HG03135 (cell line): Measurements from ENCODE around the gene TLCD1.

Source experiments
- ATAC-seq: cut with Tn5 transposase; IDR thresholded peaks from one replicate; pipeline ENCODE4 v1.9.1; 2021; ENCODE audit warnings: mild to moderate bottlenecking, moderate library complexity; ENCODE audit not compliant: unreplicated experiment

The TLCD1 gene

DNA sequence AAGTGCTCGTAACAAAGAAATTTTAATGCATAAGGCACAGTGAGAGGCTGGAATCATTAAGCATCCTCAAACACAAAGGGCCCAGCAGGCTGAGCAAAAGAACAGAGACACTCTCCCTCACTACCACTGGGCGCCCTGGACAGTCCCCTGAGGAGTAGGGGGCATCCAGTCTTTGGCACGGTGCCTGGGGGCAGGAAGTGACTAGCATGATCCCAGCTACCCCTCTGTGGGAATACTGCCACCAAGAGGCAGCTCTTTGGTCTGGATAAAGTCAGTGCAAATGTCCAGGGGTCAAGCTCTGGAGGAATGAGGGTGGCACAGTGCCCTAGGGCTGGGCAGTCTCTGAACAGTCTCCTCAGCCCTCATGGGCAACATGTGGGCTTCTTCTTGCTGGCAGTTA, 11.8 kb downstream of the TLCD1 start:
- no peak for ATAC-seq

DNA sequence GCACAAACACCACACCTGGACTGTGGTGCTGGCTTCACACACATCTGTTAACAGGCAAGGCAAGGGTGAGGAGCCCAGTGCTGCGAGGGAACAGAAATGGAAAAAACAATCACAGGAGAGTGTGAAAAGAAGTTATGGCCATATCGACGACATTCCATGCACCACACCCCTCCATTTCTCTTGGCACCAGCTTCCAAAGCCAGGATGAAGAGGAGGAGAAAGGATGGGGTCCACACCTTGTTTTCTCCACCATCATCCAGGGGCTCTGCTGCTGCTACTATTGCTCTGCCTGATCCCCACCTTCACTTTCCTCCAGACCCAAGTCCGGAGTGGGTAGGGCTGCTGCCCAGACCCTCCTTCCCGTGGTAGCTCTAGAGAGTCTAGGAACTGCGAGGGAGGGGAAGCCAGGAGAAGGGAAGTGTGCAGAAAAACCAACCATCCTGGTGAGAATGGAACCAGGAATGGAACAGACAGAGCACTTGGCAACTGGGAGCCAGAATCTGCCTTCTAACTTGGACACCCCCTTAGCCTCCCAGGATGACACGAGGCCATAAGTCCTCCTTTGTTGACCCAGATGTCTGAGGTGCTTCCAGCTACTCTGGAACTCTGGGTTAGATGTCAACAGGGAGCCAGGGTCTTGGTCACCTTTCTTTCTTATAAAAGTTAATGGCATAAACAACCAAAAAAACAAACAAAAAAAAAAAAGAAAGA, 13.2 kb downstream of the TLCD1 start:
- ATAC-seq: no peak

DNA sequence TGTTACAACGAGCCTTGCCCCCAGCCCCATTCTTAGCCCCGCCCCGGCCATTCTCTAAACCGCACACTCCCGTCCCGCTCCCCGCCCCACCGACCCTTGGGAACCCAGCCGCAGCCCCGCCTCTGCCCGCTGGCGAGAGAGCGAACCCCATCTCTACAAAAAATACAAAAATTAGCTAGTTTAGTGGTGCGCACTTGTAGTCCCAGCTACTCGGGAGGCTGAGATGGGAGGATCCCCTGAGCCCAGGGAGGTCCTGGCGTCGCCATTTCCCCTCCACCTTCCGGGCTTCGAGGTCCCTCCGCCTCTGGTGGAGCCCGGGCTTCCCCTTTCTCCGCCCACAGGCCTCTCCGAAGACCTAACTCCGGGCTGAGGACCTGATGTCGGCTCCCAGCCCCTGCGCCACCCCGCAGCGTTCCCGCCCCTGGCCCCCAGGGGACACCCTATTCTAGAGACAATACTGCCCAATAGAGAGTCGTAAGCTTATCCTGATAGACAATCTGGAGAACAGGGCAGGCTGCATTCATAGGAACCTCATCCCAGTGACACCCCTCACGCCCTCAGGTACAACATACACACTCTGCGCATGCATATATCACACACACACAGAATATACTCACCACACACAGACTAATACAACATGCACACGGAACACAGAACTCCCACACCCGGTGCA, 13.9 kb downstream of the TLCD1 start:
- ATAC-seq: no peak

DNA sequence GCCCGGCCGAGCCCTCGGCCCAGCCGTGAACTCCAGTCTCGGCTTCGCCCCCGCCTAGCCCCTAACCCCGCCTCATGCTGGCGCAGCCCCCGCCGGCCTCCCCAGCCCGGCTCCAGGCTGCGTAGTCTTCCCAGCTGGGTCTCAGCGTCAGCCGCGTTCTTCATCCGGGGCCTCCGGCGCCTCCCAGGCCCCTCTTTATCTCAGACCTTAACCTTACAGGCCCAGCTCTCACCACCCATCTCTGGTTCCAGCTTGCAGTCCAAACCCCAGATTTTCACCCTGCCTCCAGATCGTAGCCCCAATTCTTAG, 14.4 kb downstream of the TLCD1 start, which contains the start of gene PROCA1:
Gene PROCA1, minus strand, starts transcription at position 166 of the 309 bp plus-strand sequence. CDS start 228 bp downstream, outside the sequence.
- ATAC-seq: peak; percentile 15

DNA sequence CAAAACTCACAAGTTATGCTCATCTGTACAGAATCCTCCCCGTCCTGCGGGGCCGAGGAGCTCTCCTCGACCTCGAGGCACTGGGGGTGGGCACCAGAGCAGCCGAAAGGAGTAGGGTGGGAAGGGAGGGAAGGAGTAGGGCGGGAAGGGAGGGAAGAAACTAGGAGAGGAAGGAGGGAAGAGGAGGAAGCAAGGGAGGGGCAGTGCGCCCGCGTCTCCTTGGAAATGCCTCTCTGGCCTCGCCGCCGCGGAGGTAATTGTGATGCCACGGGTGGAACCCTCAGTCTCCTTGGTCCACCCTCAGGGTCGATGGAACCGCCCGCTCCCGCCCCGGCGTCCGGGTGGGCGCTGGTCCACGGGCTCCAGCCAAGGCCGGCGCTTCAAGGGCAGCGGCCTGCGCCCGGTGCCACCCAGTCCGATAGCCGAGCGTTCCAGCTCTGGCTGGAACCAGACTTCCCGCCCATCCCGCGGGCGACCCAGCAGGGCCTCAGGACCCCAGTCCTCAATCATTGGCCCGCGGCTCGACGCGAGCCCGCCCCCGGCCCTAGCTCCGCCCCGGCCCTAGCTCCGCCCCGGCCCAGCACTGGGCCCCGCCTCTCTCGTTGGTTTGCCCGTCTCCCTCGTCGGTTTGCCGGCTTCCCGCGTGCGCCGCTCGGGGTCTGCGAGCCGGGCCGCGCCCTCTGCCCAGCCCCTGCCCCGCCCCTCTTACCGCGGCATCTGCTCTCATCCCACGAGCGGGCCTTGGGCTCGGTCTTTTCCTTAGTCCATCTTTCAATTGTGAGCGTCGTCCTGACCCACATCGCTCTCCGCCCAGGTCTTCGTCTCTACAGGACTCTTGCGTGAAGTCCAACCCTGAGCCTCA, 14.9 kb downstream of the TLCD1 start:
- ATAC-seq: peak; percentile 69

DNA sequence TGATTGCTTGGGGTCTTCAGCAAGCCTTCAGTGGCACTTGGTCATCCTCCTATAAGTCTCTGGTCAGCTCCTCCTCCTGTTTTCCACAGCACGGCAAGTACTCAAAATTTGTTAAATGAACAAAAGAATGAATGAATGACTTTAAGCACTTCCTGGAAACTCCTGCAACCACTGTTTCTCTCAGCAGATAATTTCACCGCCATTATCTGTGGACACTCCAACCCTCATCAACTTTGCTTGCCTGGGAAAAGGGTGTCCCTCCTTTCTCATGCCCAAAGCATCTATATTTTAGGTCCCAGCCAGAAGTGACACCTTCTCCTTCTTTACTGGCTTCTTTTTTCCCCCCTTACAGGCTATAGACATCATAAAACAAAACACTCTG, 18.7 kb downstream of the TLCD1 start:
- no peak for ATAC-seq

DNA sequence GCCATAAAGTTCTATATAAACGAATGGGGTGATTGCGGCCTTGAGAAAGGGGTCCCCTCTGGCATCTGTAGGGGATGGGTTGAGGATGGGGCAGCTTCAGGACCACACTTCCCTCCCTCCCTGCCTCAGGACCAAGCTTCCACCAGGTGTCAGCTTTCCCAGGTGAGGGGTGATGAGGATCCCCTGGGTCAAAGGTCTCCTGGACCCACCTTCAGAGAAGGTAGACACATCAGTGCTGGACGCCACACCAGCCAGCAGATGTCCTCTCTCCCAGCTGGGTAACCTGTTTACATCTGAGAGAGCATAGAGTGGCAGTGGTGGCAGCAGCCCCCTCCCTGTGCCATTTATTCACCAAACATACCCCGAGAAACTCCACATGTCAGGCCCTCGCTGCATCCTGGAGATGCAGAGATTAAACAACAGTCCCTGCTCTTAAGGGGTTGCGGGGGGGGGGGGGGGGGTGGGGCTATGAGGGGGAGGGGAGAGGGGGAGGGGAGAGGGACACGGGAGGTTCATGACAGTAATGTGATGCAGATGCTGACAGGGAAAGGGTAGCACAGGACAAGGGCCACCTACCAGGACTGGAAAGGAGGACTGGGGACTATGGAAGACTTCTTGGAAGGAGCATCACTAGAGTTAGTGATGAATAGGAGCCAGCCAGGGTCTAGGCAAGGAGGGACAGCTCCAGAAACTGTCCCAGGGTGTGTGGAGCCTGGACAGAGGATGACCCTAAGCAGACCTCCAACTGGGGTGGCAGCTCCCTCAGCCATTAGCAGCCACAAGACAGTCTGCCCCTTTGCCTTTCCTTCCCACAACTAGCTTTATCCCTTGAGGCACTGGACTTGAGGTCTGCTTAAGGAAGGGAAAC, 19.3 kb downstream of the TLCD1 start:
- no peak for ATAC-seq

DNA sequence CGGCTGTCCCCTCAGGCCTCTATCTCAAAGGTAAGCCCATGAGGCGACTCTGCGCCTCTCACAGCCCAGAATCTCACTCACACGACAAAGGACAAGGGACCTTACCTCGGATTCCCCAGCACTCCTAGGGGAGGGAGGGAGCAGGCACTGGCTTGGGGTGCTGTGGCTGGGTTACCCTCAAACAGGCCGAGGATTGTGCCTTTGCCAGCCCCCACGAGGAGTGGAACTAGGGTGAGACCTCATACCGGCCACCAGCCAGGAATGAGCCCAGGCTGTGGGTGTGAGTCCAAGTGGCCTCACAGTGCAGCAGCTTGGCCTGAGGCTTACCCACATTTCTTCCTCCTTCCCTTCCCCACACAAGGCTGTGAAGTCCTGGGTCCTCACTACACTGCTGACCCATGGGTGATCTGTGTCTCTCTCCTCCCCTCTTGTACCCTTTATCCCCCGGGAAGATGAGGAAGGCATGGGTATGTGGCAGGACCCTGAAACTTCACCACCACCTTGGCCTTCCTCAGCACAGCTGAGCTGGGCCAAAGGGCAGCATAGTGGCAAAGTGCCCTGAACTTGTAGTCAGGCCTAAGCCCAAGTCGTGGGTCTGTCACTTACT, 20.2 kb downstream of the TLCD1 start:
- ATAC-seq: no peak

DNA sequence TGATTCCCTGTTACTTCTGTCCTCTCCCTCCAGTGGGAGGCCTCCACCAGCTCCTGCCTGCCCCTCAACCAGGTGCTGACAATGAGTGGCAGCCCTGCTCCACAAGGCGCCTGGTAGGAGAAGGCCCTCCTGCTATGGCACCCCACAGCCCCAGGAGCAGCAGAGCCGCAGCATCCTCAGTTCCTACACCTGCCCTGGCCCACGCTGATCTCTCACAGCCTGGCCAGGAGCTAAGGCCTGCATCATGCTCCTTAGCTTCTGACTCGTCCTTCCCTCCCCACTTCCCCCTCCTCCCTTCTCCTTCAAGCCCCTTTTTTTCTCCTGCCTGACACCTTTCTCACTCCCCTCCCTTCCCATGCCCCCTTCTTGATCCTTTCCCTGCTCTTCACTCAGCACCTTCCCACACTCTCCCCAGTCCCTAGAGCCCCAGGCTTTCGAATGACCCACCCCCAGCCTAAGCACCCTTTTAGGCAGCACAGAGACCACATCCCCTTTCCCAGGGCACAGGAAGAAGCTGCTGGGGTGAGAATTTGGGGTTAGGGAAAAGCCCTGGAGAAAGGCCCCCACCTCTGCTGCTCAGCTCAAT, 20.9 kb downstream of the TLCD1 start:
- ATAC-seq: no peak

DNA sequence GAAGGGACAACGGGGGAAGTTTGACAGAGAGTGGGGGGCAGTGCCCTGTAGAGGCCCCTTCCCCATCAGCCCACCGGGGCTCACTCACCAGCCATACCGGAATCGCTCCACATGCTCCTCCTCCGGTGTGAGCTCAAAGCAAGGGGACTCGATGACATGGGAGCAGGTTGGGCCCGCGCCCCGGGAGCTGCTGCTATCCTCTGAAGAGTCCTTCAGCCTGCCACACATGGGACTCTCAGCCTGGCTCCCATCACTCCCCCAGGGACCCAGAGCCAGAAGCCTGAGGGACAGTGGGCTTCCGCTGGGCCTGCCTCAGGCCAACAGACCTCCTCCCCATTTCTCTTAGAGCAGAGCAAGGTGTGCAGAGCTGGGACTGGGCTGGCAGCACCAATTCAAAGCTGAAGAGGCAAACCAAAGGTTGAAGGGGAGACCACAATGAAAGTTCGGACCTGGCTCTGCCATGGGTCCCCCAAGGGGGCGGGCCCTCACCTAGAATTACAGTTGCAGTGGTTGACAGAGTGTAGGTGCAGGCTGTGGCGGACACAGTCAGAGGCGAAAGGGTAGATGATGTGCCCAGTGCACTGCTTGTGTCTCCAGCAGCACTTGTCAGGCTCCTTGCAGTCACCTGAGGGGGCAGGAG, 21.7 kb downstream of the TLCD1 start:
- ATAC-seq: no peak

DNA sequence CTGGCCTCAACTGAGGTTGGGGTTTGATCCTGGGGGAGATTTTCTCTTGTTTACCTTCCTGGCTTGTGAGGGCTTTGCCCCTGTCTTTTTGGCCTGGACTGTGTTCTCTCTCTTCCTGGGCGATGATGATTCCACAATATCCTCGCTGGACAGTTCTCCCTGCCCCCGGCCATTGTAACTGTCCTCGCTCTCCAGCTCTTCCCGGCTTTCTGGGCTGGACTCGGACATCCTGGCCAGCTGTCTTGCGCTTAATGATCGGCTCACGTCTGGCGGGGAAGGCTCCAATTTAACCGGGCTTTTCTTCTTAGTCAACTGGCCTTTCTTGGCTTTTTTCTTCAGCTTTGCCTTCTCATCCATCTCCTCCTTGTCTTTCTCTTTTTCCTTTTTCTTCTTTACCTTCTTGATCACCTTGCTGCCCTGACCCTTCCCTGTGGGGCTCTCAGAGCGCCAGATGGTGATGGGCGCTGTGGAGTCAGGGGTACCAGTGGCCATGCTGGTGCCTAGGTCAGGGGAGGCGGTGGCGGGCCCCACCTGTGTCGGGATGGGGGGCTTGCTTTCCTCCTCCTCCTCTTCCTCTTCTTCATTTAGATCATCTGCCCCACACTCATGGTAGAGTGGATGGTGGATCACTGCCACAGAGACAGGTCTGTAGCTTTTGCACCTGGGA, 22.3 kb downstream of the TLCD1 start:
- no peak for ATAC-seq

DNA sequence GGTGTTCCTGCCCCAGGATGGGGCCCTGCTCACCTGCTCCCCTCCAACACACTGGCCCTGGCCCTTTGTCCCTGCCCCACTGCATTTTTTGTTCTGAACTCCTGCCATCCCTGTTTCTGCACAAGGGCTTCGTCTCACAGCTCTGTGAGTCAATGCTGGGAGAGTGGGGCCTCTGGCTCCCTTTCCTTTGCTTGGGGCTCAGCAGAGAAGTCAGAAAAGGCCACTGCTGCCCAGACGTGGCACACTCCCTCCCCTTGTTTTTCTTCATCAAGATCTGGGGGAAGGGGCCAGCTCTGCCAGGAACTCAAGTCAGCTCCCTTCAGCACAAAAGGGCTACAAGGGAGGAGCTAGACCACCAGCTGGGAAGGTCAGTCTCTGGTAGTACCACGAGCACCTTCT, 23.3 kb downstream of the TLCD1 start:
- ATAC-seq: no peak

DNA sequence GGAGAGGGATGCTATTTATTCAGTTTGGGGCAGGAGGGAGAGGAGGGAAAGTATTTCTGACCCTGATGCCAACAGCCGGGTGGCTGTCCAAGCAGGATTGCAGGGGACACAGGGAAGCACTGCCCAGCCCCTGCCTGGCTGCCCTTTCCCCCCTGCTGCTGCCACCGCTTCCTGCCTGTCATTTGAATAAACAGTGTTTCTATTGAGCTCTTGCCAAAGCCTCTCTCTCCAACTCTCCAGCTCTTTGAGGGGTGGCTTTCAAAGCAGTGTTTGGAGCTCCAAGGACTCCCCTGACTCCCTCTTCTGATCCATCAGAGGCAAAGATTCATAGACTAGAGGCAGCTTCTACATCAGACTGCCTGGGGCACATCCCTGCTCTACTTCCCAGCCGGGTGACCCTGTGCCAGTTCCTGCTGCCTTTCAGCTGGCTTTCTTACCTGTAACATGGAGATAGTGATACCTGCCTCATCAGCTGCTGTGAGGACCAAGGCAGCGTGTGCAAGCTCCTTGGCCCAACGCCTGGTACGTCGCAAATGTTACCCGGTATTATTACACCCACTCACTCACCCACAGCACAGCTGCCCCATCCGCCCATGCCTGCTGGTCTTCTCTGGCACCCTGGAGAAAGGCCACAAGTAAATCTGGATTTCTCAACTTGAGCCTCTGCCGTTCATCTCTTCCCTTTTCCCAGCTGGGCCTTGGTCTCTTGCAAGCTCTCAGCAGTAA, 23.8 kb downstream of the TLCD1 start:
- ATAC-seq: no peak

DNA sequence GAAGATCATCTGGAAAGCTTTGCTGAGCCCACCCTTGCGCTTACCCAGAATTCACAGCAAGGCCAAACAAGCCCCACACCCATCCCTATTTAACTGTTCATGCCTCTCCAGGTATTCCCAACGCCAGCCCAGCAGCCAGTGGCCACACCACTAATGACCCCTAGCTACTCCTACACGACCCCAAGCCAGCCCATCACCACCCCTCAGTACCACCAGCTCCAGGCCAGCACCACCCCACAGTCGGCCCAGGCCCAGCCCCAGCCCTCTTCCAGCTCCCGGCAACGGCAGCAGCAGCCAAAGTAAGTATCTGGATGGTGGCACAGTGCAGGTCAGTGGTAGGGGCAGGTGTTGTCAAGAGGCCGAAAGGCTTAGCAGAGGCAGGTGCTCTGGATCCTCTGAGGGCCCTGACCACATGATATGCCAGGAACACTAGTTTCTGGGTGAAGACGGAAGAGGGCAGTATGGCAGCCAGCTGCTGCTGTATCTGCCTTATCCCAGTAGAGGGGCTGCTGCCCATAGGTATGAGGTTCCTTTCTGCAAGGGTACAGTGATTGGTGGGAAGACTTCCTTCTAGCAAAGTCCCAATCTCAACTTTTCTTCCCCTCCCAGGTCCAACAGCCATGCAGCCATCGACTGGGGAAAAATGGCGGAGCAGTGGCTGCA, 25.1 kb downstream of the TLCD1 start:
- ATAC-seq: no peak

DNA sequence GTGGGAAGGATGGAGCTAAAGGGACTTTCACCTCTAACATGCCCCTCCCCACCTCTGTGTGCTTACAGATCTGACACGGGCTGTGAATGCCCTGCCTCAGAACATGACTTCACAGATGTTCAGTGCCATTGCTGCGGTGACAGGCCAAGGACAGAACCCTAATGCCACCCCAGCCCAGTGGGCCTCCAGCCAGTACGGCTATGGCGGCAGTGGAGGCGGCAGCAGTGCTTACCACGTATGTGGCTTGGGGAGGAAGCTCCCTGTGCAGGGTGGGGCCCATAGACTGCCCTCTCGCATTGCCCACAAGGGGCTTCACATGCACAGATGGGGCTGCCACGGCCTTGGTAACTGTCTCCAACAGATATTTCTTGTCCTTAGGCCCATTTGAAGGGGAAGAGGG, 25.8 kb downstream of the TLCD1 start:
- ATAC-seq: no peak

DNA sequence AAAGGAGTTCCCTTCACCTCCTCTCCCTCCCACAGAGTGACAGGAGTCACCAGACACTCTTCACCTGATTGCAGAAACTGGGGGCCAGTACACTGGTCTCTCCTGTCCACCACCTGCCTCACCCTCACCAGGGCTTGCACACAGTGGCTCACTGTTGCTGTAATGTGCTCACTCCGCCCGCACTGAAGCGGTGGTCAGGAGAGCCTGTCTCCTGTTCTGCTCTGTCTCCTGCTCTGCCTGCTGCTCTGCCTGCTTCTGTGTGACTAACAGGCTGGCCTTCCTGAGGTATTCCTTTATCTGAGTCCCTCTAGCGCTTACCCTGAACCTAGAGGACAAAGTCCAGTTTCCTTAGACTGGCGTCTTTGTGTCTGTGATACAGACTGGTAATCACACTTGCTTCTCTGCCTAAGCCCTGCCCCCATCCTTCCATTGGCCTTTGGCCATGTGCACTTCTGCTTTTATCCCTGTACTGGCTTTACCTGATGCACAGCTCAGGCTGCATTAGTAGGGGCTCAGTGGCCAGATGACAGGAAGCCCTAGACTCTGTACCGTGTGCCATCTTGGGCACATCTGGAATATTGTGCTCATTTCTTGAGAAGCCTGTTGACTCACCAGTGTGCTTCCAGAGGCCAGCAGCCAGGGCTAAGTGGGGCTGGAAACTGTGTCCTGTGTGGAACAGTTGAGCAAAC, 27.6 kb downstream of the TLCD1 start:
- ATAC-seq: no peak

DNA sequence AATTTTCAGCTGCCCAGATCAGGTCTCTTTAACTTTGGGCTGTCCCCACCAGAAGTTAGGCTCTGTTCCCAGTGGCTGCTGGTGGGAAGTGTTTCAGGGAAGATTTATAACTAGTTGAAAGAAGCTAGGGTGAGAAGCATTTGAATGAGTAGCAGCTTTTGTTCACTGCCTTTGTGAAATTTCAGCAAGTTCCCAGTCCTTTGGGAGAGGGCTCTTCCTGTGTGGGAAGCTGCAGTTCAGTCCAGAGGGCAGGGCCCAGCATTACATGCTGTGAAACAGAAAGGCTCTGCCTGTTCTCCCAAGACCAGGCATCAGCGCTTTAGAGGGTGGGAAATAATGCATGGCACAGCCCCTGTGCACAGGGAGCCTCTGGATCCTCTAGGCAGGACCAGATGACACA, 32.2 kb downstream of the TLCD1 start:
- no peak for ATAC-seq
